ENCODE measurements around the gene ALDH4A1. TPM values are rescaled to one million over a fixed set of nuclear protein-coding genes. Genes with fewer than 3 reads are reported as not detected.
A peak's percentile ranks its signal among the peaks of the same experiment; 100 is the strongest.

Gene ALDH4A1
- total and polyA plus RNA-seq, 5 experiments from 2014 or later = 0.31 to 2.5 (median 1.6) TPM

DNA sequence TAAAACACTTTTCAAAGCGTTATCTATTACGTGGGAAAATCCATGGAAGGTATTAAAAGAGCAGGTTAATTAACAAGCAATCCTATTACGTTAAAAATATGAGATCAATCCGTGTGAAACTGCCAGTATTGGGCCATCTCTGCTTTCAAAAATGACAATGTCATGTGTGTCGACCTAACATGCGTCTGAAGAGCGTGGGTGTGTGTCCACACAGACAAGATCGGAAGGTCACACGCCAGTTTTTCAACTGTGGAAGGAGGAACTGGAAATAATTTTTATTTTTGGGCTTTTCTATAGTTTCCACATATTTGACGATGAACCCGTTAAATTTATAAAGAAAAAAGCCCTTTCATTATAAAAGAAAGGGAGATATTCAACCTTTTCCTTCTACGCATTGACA lies 17.6 kb upstream of the ALDH4A1 start:
- H3K4me3 Mint-ChIP-seq = no peak overlapping the region
- H3K27me3 Mint-ChIP-seq = no peaks in the 10 kb centered on the region
- DNase-seq (no peak), ATAC-seq (no peak)
- peaks cover 15 to 44% (median 32%) of the 10 kb centered on the region in 4 donors for H3K4me1 Mint-ChIP-seq
- POLR2A ChIA-PET = no interaction called here
- H3K36me3 Mint-ChIP-seq = peaks cover 0 to 44% (median 0%) of the 10 kb centered on the region in 3 donors
- H3K9me3 Mint-ChIP-seq = no peaks in the 10 kb centered on the region
- no peak overlapping the region for H3K27ac Mint-ChIP-seq

DNA sequence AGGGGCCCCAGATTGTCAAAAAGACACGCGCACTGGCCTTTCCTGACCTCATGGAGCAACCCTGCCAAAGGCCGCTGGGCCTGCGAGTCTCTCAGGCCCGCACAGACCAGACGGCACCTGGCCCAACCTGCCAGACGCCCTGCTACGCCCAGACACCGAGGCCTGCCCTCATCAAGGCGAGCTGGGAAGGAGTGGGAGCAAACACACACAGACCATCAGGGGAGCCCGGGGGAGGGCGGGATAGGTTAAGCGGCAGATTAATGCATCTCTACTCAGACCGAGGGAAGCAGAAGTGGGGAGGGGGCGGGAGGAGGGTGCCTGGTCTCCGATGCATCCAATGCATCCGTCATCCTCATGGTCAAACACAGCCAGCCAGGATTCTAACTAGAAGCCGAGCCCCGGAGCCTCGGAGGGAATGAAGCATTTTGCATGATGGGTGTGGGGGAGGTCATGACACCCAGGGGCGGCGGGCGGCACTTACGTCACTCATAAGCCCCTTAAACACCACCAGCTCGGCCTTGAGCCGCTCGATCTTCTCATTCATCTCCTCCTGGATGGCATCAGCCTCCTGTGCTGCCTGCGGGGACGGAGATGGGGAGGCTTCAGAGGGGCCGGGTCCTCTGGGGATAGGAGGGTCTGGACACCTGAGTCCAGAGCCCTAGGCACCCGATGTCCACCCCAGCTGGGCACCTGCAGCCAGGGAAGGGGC lies 17.0 kb upstream of the ALDH4A1 start:
- H3K9me3 Mint-ChIP-seq = no peaks in the 10 kb centered on the region
- peak overlapping the region in 1 of 10 donors; percentile 68 for H3K27ac Mint-ChIP-seq
- no peak for ATAC-seq
- no peak overlapping the region for H3K4me3 Mint-ChIP-seq
- POLR2A ChIA-PET = no interaction called here
- peaks cover 14 to 38% (median 26%) of the 10 kb centered on the region in 4 donors for H3K4me1 Mint-ChIP-seq
- no peaks in the 10 kb centered on the region for H3K27me3 Mint-ChIP-seq
- H3K36me3 Mint-ChIP-seq = peaks cover 0 to 50% (median 0%) of the 10 kb centered on the region in 3 donors
- no peak for DNase-seq

- H3K4me3 Mint-ChIP-seq = no peak overlapping the region
- H3K9me3 Mint-ChIP-seq = no peaks in the 10 kb centered on the region
- peak overlapping the region in 2 of 10 donors; percentile 53 to 68 for H3K27ac Mint-ChIP-seq
- ATAC-seq = no peak
- POLR2A ChIA-PET = no interaction called here
- H3K36me3 Mint-ChIP-seq = peaks cover 0 to 53% (median 0%) of the 10 kb centered on the region in 3 donors
- H3K4me1 Mint-ChIP-seq = peaks cover 9 to 35% (median 18%) of the 10 kb centered on the region in 4 donors
- H3K27me3 Mint-ChIP-seq = no peaks in the 10 kb centered on the region
- DNase-seq = no peak
Measured at GRCh38 chr1:18918417-18918816, 16.1 kb upstream of the ALDH4A1 start.

DNA sequence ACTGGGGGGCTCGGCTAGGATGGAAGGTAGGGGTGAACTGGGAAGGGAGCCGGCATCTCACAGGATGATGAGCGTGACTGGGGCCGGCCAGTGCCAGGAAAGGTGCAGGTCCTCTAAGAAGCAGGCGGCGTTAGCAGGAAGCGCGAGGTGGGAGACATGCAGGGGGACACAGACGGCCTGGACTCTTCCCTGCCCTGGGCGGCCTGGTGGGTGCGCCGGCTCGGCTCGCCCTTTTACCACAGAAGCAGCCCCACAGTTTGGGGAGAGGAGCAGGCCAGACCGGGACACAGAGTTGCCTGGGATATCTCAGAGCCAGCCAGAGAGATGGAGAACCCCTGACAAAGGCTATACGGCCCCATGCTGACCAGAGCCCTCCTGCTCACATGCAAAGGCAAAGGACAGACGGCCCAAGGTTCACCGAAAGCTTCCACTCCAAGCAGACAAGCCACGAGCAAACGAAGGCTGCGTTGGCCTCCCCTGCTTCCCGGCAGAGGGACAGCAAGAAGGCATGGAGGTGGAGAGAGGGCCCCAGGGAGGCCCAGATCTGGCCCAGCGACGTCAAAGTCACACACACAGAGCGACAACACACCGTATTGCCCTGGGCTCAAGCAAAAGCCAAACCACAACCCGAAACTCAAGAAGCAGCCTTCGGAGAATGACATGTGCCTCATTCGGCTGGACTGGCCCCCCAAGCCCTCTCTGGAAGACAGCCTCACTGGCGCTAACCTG lies 14.9 kb upstream of the ALDH4A1 start:
- H3K4me3 Mint-ChIP-seq = no peak overlapping the region
- no peaks in the 10 kb centered on the region for H3K9me3 Mint-ChIP-seq
- H3K36me3 Mint-ChIP-seq = peaks cover 0 to 61% (median 0%) of the 10 kb centered on the region in 3 donors
- peak overlapping the region in 2 of 10 donors; percentile 25 to 69 for H3K27ac Mint-ChIP-seq
- H3K27me3 Mint-ChIP-seq = no peaks in the 10 kb centered on the region
- no peak for ATAC-seq
- DNase-seq = no peak
- POLR2A ChIA-PET = interaction anchor here (4.8 kb wide), 1 partner anchor 10 kb away, joined by 28 read pairs; no protein-coding TSS in a partner anchor
- peaks cover 10 to 28% (median 12%) of the 10 kb centered on the region in 4 donors for H3K4me1 Mint-ChIP-seq

- H3K36me3 Mint-ChIP-seq = peaks cover 0 to 72% (median 2%) of the 10 kb centered on the region in 3 donors
- ATAC-seq = no peak
Measured at GRCh38 chr1:18915341-18915740, 13.0 kb upstream of the ALDH4A1 start.

DNA sequence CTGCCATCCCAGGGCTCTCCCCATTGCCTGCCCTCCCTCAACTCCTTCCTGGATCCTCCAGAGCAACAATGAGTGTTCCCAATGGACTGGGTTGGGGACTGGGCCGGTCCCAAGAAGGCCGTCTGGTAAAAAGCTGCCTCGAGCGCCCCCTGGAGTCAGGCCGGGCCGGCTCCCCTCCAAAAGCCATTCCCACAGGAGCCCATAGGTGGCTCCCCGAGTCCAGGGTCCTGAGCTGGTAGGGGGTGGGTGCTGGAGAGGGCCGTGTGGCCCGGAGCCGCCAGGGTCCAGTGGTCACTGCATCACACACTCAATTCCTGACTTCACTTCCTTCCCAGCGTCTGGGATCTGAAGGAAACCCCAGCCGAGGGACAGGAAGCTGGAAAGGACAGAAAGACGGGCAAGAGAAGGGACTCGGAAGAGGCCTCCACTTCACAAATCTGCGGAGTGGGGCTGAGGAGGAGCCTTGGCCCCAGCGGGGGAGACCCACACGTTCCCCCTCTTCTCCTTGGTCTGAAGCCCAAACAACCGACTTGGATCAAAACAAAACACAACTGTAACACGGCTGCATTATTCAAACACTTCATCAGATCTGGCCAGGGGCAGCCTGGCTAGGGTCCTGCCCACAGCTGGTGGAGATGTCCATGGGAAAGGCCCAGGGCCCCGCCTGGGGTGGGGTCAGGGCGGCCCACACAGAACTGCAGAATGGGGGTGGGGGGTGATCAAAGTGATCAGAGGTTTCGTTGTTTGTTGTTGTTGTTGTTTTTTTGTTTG lies 10.9 kb upstream of the ALDH4A1 start:
- peaks cover 0 to 79% (median 4%) of the 10 kb centered on the region in 3 donors for H3K36me3 Mint-ChIP-seq
- H3K9me3 Mint-ChIP-seq = no peaks in the 10 kb centered on the region
- POLR2A ChIA-PET = interaction anchor here (0.9 to 4.8 kb wide), 7 partner anchors 10 to 188 kb away, joined by 3 to 28 read pairs (median 4); partner anchors contain the start of gene IFFO2
- peak; percentile 82 to 87 for ATAC-seq
- no peak overlapping the region for H3K4me3 Mint-ChIP-seq
- H3K27ac Mint-ChIP-seq = peak overlapping the region in 5 of 10 donors; percentile 48 to 91 (median 78)
- peak; percentile 49 to 84 (median 67) for DNase-seq
- H3K4me1 Mint-ChIP-seq = peaks cover 9 to 18% (median 14%) of the 10 kb centered on the region in 4 donors
- H3K27me3 Mint-ChIP-seq = no peaks in the 10 kb centered on the region

More at GRCh38 chr1:18915341-18915740, 13.0 kb upstream of the ALDH4A1 start:
- Mint-ChIP-seq H3K9me3 (no peaks in the 10 kb centered on the region), H3K4me1 (peaks cover 8 to 19% (median 11%) of the 10 kb centered on the region in 4 donors), H3K27me3 (no peaks in the 10 kb centered on the region), H3K27ac (peak overlapping the region in 2 of 10 donors; percentile 33 to 58), H3K4me3 (no peak overlapping the region)
- POLR2A ChIA-PET = interaction anchor here (1.0 to 4.8 kb wide), 3 partner anchors 12 to 41 kb away, joined by 3 to 28 read pairs (median 8); partner anchors contain the start of gene IFFO2
- DNase-seq = no peak

DNA sequence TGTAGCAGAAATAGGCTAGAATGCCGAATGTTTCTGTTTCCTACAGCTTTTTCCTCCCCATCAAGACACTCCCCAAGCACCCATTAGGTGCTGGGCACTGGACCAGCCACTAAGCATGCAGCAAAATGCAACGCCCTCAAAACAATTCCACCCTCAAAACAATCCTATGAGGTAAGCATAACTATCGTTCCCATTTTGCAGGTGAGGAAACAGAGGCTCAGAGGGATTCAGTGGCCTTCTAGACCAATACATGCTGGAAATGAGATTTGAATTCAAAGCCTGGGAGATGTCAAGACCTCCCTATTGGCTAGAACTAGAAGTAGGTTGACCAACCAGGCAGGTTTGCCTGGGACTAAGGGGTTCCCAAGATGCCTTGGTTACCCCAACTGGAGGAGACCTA lies 10.2 kb upstream of the ALDH4A1 start:
- Mint-ChIP-seq H3K36me3 (peaks cover 0 to 78% (median 8%) of the 10 kb centered on the region in 3 donors), H3K27me3 (no peaks in the 10 kb centered on the region), H3K4me1 (peaks cover 6 to 25% (median 15%) of the 10 kb centered on the region in 4 donors), H3K27ac (peak overlapping the region in 1 of 10 donors; percentile 11), H3K9me3 (no peaks in the 10 kb centered on the region), H3K4me3 (no peak overlapping the region)
- POLR2A ChIA-PET = interaction anchor here (0.8 to 4.8 kb wide), 6 partner anchors 10 to 188 kb away, joined by 3 to 28 read pairs (median 4); no protein-coding TSS in a partner anchor
- no peak for DNase-seq
- no peak for ATAC-seq

DNA sequence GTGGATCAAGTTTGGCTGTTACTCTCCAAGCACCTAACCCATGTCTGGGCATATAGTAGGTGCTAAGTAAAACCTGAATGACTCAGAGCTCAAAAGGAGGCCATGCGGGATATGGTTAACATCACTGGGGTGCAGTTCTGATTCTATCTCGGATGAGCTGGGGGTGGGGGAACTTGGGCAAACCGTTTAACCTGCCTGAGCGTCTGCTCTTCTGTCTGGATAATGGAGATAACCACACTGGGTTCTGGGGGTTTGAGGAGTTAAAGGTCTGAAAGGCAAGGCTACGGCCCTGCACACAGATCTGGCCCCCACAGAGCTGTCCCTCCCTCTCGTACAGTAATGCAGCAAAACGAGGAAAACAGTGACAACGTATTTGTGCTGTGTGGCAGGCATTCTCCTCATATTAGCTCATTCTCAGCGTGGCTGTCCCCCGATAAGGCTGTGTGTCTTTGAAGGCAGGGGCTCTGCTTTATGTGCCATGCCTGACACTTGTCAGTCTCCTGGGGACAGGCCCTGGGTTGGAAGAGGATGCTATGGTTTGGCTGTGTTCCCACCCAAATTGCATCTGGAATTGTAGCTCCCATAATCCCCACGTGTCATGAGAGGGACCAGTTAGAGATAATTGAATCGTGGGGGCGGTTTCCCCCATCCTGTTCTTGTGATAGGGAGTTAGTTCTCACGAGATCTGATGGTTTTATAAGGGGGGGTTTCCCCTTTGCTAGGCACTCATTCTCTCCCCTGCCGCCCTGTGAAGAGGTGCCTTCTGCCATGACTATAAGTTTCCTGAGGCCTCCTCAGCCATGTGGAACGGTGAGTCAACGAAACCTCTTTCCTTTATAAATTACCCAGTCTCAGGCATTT lies 6.8 kb upstream of the ALDH4A1 start:
- Mint-ChIP-seq H3K36me3 (peaks cover 0 to 60% (median 8%) of the 10 kb centered on the region in 3 donors), H3K27ac (peak overlapping the region in 5 of 10 donors; percentile 14 to 67 (median 52)), H3K4me3 (peak overlapping the region in 1 of 10 donors; percentile 14), H3K9me3 (no peaks in the 10 kb centered on the region), H3K27me3 (no peaks in the 10 kb centered on the region), H3K4me1 (peaks cover 3 to 31% (median 16%) of the 10 kb centered on the region in 4 donors)
- POLR2A ChIA-PET = interaction anchor here (0.5 to 0.9 kb wide), 2 partner anchors 17 to 58 kb away, joined by 3 to 4 read pairs; no protein-coding TSS in a partner anchor
- DNase-seq (no peak), ATAC-seq (no peak)

DNA sequence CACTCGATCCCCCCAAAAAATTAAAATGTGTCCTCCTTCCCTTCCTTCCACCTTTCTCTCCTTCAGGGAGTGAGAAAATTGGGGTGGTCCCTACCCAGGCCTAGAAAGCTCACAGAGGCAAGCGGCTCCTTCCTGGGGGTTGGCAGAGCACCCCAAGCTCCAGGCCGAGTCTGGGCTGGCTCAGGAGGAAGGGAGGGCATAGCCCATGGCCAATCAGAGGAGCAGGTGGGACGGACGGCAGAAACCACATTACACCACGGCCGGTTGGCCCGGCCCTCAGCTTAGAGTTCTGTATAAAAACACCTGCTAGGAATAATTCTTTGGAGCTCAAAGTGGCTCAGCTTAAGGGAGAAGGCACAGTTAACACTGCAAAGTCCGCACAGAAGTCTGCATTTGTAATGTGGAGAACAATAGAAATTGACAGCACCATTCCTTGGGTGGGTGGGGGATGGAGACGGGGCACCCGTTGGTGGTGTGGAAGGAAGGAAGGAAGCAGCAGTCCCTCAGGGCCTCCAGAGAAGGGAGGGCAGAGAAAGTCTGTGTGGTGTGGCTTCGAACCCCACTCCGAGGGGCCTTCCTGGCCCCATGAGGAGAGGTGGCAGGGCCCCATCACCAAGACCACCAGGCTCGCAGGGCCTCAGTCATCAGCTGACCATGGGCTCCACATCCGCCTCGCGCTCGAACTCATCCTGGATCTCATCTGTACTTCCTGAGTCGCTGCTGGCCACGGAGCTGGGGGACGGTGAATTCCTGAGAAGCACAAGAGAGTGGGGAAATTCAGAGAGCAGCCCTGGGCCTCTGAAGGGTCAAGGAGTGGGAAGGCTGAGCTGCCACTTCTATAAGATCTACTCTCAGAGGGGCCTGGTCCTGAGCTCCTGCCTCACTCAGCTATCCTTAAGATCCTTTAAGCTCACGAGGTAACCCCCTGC lies 5.8 kb upstream of the ALDH4A1 start:
- H3K27ac Mint-ChIP-seq = peak overlapping the region in 8 of 10 donors; percentile 24 to 67 (median 55)
- no peak for ATAC-seq

More for the DNA sequence above, 5.8 kb upstream of the ALDH4A1 start:
- POLR2A ChIA-PET = interaction anchor here (0.9 to 1.6 kb wide), 2 partner anchors 18 to 167 kb away, joined by 3 to 6 read pairs; no protein-coding TSS in a partner anchor
- Mint-ChIP-seq H3K4me1 (peaks cover 6 to 36% (median 19%) of the 10 kb centered on the region in 4 donors), H3K27me3 (no peaks in the 10 kb centered on the region), H3K4me3 (peak overlapping the region in 1 of 10 donors; percentile 28), H3K36me3 (peaks cover 0 to 57% (median 8%) of the 10 kb centered on the region in 3 donors), H3K9me3 (no peaks in the 10 kb centered on the region)
- no peak for DNase-seq
